GM13977 (cell line): ENCODE data around the gene EXOC4.

Source experiments
- DNase-seq: peaks from one replicate; pipeline ENCODE4 v3.0.0; 2012; ENCODE audit warnings: low spot score
- CTCF ChIP-seq: IDR thresholded peaks from 2 replicates; pipeline ENCODE4 v1.5.1; 2012; ENCODE audit warnings: mild to moderate bottlenecking, control low read depth; ENCODE audit not compliant: insufficient read depth; ENCODE audit errors: extremely low read depth, missing control alignments
- in situ Hi-C: fragments of 300-500 bp; cut with MboI; formaldehyde crosslinking; loops from one replicate; pipeline ENCODE4 v1.12.0; 2022; ENCODE audit warnings: low sequenced_read_pairs, low pct_unique_long_range_greater_than_20kb, mixed read lengths, inconsistent platforms; ENCODE audit not compliant: unreplicated experiment

The EXOC4 gene

GRCh38 chr7:133512560-133512959, 259.7 kb downstream of the EXOC4 start:
- no peak for DNase-seq
- in situ Hi-C loops: no loop called here
- no peak for TF ChIP-seq CTCF

GRCh38 chr7:133513608-133514007, 260.7 kb downstream of the EXOC4 start:
- in situ Hi-C loops: no loop called here

GRCh38 chr7:133514551-133514950, 261.7 kb downstream of the EXOC4 start:
- no peak for TF ChIP-seq CTCF
- no peak for DNase-seq
- in situ Hi-C loops: no loop called here

More at GRCh38 chr7:133513608-133514007, 260.7 kb downstream of the EXOC4 start:
- no peak for TF ChIP-seq CTCF
- no peak for DNase-seq

GRCh38 chr7:133517766-133518165, 264.9 kb downstream of the EXOC4 start:
- in situ Hi-C loops: no loop called here
- no peak for TF ChIP-seq CTCF
- no peak for DNase-seq

GRCh38 chr7:133518718-133519117, 265.8 kb downstream of the EXOC4 start:
- no peak for DNase-seq
- TF ChIP-seq CTCF: no peak
- in situ Hi-C loops: no loop called here

GRCh38 chr7:133520248-133520647, 267.4 kb downstream of the EXOC4 start:
- no peak for TF ChIP-seq CTCF
- in situ Hi-C loops: no loop called here
- DNase-seq: no peak

GRCh38 chr7:133522501-133522900, 269.6 kb downstream of the EXOC4 start:
- in situ Hi-C loops: no loop called here
- DNase-seq: no peak
- TF ChIP-seq CTCF: no peak
